ENCODE results near the gene SFXN3. TPM values are rescaled to one million over a fixed set of nuclear protein-coding genes. Genes with fewer than 3 reads are reported as not detected.
A peak's percentile ranks its signal among the peaks of the same experiment; 100 is the strongest.

Gene SFXN3
- total RNA-seq, 4 donors from 2014 or later, result 57.6 to 296 (median 74.3) TPM

- Histone ChIP-seq H3K27ac (no peak overlapping the region), H3K4me3 (no peak overlapping the region), H3K27me3 (no peaks in the 10 kb centered on the region), H3K4me1 (peaks cover 39% of the 10 kb centered on the region), H3K36me3 (peaks cover 39% of the 10 kb centered on the region), H3K9me3 (no peaks in the 10 kb centered on the region)
- TF ChIP-seq CTCF (IDR thresholded peaks at IDR 0.05) (no peak), POLR2A (IDR thresholded peaks at IDR 0.05) (no peak), POLR2AphosphoS5 (IDR thresholded peaks at IDR 0.05) (no peak), EP300 (IDR thresholded peaks at IDR 0.05) (no peak)
- peak; percentile 19 to 63 for DNase-seq (ENCODE audit: low spot score in 2 of 2)
- WGBS, result 82% methylated on average over 5 of the region's 5 CpGs
Measured at GRCh38 chr10:100985336-100985735, 45.7 kb upstream of the SFXN3 start.

GRCh38 chr10:100986623-100986951 lies 44.4 kb upstream of the SFXN3 start:
- 21% methylated on average over 8 of the region's 17 CpGs for WGBS
- H3K9me3 ChIP-seq, result no peaks in the 10 kb centered on the region
- no peak for TF ChIP-seq POLR2A (IDR thresholded peaks at IDR 0.05)
- TF ChIP-seq CTCF (IDR thresholded peaks at IDR 0.05), result no peak
- no peak for TF ChIP-seq EP300 (IDR thresholded peaks at IDR 0.05)
- no peak for TF ChIP-seq POLR2AphosphoS5 (IDR thresholded peaks at IDR 0.05)
- peaks cover 39% of the 10 kb centered on the region for H3K4me1 ChIP-seq
- peaks cover 39% of the 10 kb centered on the region for H3K36me3 ChIP-seq
- peak overlapping the region; percentile 83 for H3K4me3 ChIP-seq
- no peak for DNase-seq (ENCODE audit: low spot score in 2 of 2)
- no peaks in the 10 kb centered on the region for H3K27me3 ChIP-seq
- no peak overlapping the region for H3K27ac ChIP-seq

GRCh38 chr10:100986952-100987684 lies 43.9 kb upstream of the SFXN3 start, which contains the start of the genes MRPL43 and TWNK:
TSS of gene MRPL43 (minus strand) at chr10:100987497. CDS start at chr10:100987443, 54 bp downstream.
TSS of gene TWNK (plus strand) at chr10:100987543. CDS start at chr10:100988211, 668 bp downstream.
- H3K27me3 ChIP-seq, result no peaks in the 10 kb centered on the region
- no peak for TF ChIP-seq CTCF (IDR thresholded peaks at IDR 0.05)
- TF ChIP-seq POLR2AphosphoS5 (IDR thresholded peaks at IDR 0.05), result peak in 2 of 3 donors; percentile 14 to 34
- peaks cover 41% of the 10 kb centered on the region for H3K36me3 ChIP-seq
- no peaks in the 10 kb centered on the region for H3K9me3 ChIP-seq
- peak; percentile 91 to 94 for DNase-seq (ENCODE audit: low spot score in 2 of 2)
- peaks cover 39% of the 10 kb centered on the region for H3K4me1 ChIP-seq
- H3K27ac ChIP-seq, result peak within 1 kb of the TSS; percentile 79
- peak within 1 kb of the TSS; percentile 83 for H3K4me3 ChIP-seq
- WGBS, result 0% methylated on average over 48 of the region's 75 CpGs

- Histone ChIP-seq H3K27ac (peak overlapping the region; percentile 79), H3K9me3 (no peaks in the 10 kb centered on the region), H3K36me3 (peaks cover 44% of the 10 kb centered on the region), H3K27me3 (no peaks in the 10 kb centered on the region), H3K4me1 (peaks cover 39% of the 10 kb centered on the region), H3K4me3 (peak overlapping the region; percentile 83)
- 2% methylated on average over 15 of the region's 15 CpGs for WGBS
- no peak for DNase-seq (ENCODE audit: low spot score in 2 of 2)
- TF ChIP-seq POLR2AphosphoS5 (IDR thresholded peaks at IDR 0.05) (no peak), EP300 (IDR thresholded peaks at IDR 0.05) (no peak), CTCF (IDR thresholded peaks at IDR 0.05) (no peak), POLR2A (IDR thresholded peaks at IDR 0.05) (no peak)
Measured at GRCh38 chr10:100987685-100988049, 43.4 kb upstream of the SFXN3 start.

- no peak overlapping the region for H3K27ac ChIP-seq
- H3K9me3 ChIP-seq, result no peaks in the 10 kb centered on the region
- 69% methylated on average over 8 of the region's 10 CpGs for WGBS
- peaks cover 39% of the 10 kb centered on the region for H3K4me1 ChIP-seq
- no peaks in the 10 kb centered on the region for H3K27me3 ChIP-seq
- DNase-seq (ENCODE audit: low spot score in 2 of 2), result no peak
- peak overlapping the region; percentile 83 for H3K4me3 ChIP-seq
- no peak for TF ChIP-seq EP300 (IDR thresholded peaks at IDR 0.05)
- TF ChIP-seq CTCF (IDR thresholded peaks at IDR 0.05), result no peak
- TF ChIP-seq POLR2A (IDR thresholded peaks at IDR 0.05), result no peak
- no peak for TF ChIP-seq POLR2AphosphoS5 (IDR thresholded peaks at IDR 0.05)
- peaks cover 44% of the 10 kb centered on the region for H3K36me3 ChIP-seq
Measured at GRCh38 chr10:100988166-100988565, 42.9 kb upstream of the SFXN3 start.
